IPS-15b (cell line): ENCODE results near the gene PLEKHH1.
"Not testable (repeated sequence)": the region's sequence is repeated elsewhere in the genome, so short reads cannot be mapped to it uniquely, and the experiment has no call there.

Experiments used
- H3K27me3 ChIP-seq: one replicate; pipeline ENCODE4 v1.6.1; 2013; ENCODE audit warnings: low read length; ENCODE audit not compliant: control insufficient read depth, insufficient read depth
- H3K36me3 ChIP-seq: one replicate; pipeline ENCODE4 v1.6.1; 2013; ENCODE audit warnings: low read length; ENCODE audit not compliant: control insufficient read depth, insufficient read depth
- H3K4me1 ChIP-seq: one replicate; pipeline ENCODE4 v1.6.1; 2013; ENCODE audit warnings: mild to moderate bottlenecking, low read length; ENCODE audit not compliant: control insufficient read depth, insufficient read depth
- H3K4me3 ChIP-seq: one replicate; pipeline ENCODE4 v1.5.1; 2013; ENCODE audit warnings: low read depth, low read length
- H3K9ac ChIP-seq: one replicate; pipeline ENCODE4 v1.6.1; 2013; ENCODE audit warnings: low read depth, mild to moderate bottlenecking, low read length
- H3K9me3 ChIP-seq: one replicate; pipeline ENCODE4 v1.6.1; 2013; ENCODE audit warnings: mild to moderate bottlenecking, low read length; ENCODE audit not compliant: control insufficient read depth, insufficient read depth

PLEKHH1 gene

GRCh38 chr14:67626131-67626530 lies 93.0 kb downstream of the PLEKHH1 start:
- H3K9ac ChIP-seq, H3K9me3 ChIP-seq, H3K27me3 ChIP-seq, H3K36me3 ChIP-seq, H3K4me3 ChIP-seq, H3K4me1 ChIP-seq: not testable (repeated sequence)

DNA sequence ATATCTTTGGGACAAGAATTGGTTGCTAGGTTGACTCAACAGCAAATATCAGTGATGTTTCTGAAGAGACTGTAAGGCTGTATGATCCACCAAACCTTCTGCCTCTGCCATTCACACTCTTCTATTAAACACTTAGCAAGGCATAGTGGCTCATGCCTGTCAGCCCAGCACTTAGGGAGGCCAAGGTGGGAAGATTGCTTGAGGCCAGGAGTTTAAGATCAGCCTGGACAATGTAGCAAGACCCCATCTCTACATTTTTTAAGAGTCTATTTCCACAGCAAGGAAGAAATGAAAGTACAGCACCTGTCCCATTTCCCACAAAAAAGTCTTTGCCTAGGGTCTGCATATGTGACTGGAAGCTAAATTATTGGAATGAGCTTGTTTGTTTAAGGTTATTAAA lies 94.4 kb downstream of the PLEKHH1 start:
- Histone ChIP-seq H3K9ac (no peak overlapping the region), H3K9me3 (no peaks in the 10 kb centered on the region), H3K4me3 (no peak overlapping the region), H3K4me1 (no peaks in the 10 kb centered on the region), H3K27me3 (no peaks in the 10 kb centered on the region), H3K36me3 (peaks cover 4% of the 10 kb centered on the region)

- no peaks in the 10 kb centered on the region for H3K27me3 ChIP-seq
- H3K4me3 ChIP-seq: no peak overlapping the region
- H3K36me3 ChIP-seq: no peaks in the 10 kb centered on the region
- H3K9me3 ChIP-seq: no peaks in the 10 kb centered on the region
- H3K4me1 ChIP-seq: no peaks in the 10 kb centered on the region
- H3K9ac ChIP-seq: no peak overlapping the region
These were observed 97.1 kb downstream of the PLEKHH1 start for GRCh38 chr14:67630186-67630585.

DNA sequence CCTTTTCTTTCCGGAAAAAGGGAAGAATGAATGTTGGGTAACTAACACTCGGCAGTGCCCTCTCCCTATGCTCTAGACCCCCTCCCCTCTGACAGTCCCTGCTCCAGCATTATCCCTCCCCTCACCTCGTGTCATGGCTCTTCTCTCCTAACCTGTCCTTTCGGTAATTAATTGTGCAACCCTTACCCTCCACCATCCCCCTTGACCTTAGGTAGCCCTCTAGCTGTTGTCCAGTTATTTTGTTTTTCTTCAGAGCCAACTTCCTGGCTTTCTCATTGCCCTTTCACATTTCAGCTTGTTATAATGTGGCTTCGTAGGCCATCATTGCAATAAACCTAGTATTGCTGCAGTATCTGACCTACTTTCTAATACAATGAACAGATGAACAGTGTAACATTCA lies 97.8 kb downstream of the PLEKHH1 start:
- Histone ChIP-seq H3K9me3 (no peaks in the 10 kb centered on the region), H3K36me3 (no peaks in the 10 kb centered on the region), H3K9ac (no peak overlapping the region), H3K27me3 (no peaks in the 10 kb centered on the region), H3K4me3 (no peak overlapping the region), H3K4me1 (no peaks in the 10 kb centered on the region)

DNA sequence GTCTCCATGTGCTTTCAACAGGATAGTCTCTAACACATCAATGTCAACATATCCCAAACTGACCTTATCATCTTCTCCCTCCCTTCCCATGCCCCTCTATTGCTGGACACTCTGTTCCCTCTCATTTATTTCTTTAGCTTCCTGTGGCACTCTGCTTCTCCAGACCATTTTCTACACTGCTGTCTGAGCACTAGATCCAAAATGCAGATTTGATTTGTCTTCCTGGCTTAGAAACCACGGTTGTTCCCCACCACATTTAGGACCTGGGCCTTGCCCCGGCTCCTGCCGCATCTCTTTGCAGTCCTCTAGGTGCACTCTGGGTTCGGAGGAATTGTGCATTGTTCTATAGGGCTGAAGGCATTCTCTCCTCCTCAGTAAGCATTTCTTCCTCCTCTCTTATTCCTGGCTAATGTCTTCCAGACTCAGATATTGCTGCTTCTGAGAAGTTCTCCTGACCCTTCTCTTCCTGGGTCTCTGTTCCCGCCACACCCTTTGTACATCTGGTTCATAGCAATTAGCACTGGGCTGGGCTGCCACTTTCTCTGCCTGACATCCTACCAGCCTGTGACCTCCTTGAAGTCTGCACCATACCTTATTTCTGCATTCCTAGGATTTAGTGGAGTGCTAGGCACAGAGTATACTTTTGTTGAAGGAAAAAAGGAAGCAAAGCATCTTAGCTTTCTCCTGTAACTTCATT lies 100.5 kb downstream of the PLEKHH1 start:
- H3K4me1 ChIP-seq: no peaks in the 10 kb centered on the region
- no peak overlapping the region for H3K4me3 ChIP-seq
- H3K9ac ChIP-seq: no peak overlapping the region
- H3K27me3 ChIP-seq: no peaks in the 10 kb centered on the region
- no peaks in the 10 kb centered on the region for H3K9me3 ChIP-seq
- H3K36me3 ChIP-seq: no peaks in the 10 kb centered on the region

- H3K9ac ChIP-seq: no peak overlapping the region
These were observed 103.3 kb downstream of the PLEKHH1 start for GRCh38 chr14:67636361-67636919.

DNA sequence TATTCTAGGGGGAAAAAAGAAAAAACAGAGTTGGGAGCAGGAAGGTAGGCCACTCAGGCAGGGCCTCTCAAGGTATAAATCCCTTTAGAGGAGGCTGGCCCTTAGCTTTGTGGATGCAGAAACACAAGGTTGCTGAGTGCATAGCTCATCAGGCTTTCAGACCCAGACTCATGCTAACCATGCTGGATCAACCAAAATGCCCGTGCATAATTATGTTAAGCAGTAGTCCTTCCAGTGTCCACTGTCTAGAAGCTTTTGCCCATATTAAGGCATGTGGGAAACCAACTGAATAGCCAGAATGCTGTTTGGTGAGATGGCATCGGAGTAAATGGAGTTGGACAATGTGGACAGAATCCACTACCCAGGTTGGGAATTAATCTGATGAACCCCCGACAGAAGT lies 105.6 kb downstream of the PLEKHH1 start:
- Histone ChIP-seq H3K9ac (no peak overlapping the region), H3K36me3 (no peaks in the 10 kb centered on the region), H3K4me3 (no peak overlapping the region), H3K4me1 (peaks cover 1% of the 10 kb centered on the region), H3K27me3 (no peaks in the 10 kb centered on the region), H3K9me3 (no peaks in the 10 kb centered on the region)

More at GRCh38 chr14:67636361-67636919, 103.3 kb downstream of the PLEKHH1 start:
- H3K36me3 ChIP-seq: no peaks in the 10 kb centered on the region
- no peak overlapping the region for H3K4me3 ChIP-seq
- H3K4me1 ChIP-seq: no peaks in the 10 kb centered on the region
- no peaks in the 10 kb centered on the region for H3K9me3 ChIP-seq
- H3K27me3 ChIP-seq: no peaks in the 10 kb centered on the region
